Measurements from ENCODE around the gene MAP1LC3C. TPM values are rescaled to one million over a fixed set of nuclear protein-coding genes. Genes with fewer than 3 reads are reported as not detected.
"Not testable (repeated sequence)": the region's sequence is repeated elsewhere in the genome, so short reads cannot be mapped to it uniquely, and the experiment has no call there.

MAP1LC3C gene
- total and polyA plus RNA-seq, 2 experiments from 2014 or later, result 0.27 to 0.45 TPM

DNA sequence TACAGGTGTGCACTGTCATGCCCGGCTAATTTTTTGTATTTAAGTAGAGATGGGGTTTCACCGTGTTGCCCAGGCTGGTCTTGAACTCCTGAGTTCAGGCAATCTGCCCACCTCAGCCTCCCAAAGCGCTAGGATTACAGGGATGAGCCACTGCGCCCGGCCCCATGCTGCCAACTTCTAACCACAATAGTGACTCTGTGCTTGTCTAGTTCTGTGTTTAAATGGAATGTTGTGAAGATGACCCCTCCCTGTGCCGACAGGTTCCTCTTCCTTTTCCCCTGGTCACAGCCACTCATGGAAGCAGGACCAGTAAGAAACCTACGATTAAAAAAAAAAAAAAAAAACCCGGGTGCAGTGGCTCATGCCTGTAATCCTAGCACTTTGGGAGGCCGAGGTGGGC is 4.7 kb downstream of the MAP1LC3C start:
- DNase-seq (ENCODE audit: low spot score), result no peak
- H3K4me3 ChIP-seq, result no peak overlapping the region
- H3K27me3 ChIP-seq, result no peaks in the 10 kb centered on the region
- TF ChIP-seq, protein P1, sequence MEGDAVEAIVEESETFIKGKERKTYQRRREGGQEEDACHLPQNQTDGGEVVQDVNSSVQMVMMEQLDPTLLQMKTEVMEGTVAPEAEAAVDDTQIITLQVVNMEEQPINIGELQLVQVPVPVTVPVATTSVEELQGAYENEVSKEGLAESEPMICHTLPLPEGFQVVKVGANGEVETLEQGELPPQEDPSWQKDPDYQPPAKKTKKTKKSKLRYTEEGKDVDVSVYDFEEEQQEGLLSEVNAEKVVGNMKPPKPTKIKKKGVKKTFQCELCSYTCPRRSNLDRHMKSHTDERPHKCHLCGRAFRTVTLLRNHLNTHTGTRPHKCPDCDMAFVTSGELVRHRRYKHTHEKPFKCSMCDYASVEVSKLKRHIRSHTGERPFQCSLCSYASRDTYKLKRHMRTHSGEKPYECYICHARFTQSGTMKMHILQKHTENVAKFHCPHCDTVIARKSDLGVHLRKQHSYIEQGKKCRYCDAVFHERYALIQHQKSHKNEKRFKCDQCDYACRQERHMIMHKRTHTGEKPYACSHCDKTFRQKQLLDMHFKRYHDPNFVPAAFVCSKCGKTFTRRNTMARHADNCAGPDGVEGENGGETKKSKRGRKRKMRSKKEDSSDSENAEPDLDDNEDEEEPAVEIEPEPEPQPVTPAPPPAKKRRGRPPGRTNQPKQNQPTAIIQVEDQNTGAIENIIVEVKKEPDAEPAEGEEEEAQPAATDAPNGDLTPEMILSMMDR (IDR thresholded peaks at IDR 0.05; ENCODE audit: poor library complexity), result no peak
- TF ChIP-seq EZH2phosphoT487 (IDR thresholded peaks at IDR 0.05; ENCODE audit: low read depth, severe bottlenecking, unreplicated experiment), result no peak
- no peak for TF ChIP-seq EZH2 (IDR thresholded peaks at IDR 0.05; ENCODE audit: borderline replicate concordance)
- H3K79me2 ChIP-seq, result no peaks in the 10 kb centered on the region
- no peaks in the 10 kb centered on the region for H3K36me3 ChIP-seq (replicated peaks; ENCODE audit: insufficient read depth, low read depth)
- H3K9me3 ChIP-seq (ENCODE audit: low read depth), result no peaks in the 10 kb centered on the region
- H3K4me2 ChIP-seq, result no peak overlapping the region
- no peaks in the 10 kb centered on the region for H4K20me1 ChIP-seq (ENCODE audit: insufficient read depth, poor library complexity, severe bottlenecking)
- H3K4me1 ChIP-seq (ENCODE audit: insufficient read depth), result peaks cover 5% of the 10 kb centered on the region
- no peak overlapping the region for H2AFZ ChIP-seq
- H3K9me2 ChIP-seq (replicated peaks; ENCODE audit: insufficient read depth), result no peaks in the 10 kb centered on the region
- H3K27ac ChIP-seq, result no peak overlapping the region
- 94% methylated on average over 9 of the region's 9 CpGs for WGBS (ENCODE audit: low lambda C conversion rate, missing lambda C conversion rate)

DNA sequence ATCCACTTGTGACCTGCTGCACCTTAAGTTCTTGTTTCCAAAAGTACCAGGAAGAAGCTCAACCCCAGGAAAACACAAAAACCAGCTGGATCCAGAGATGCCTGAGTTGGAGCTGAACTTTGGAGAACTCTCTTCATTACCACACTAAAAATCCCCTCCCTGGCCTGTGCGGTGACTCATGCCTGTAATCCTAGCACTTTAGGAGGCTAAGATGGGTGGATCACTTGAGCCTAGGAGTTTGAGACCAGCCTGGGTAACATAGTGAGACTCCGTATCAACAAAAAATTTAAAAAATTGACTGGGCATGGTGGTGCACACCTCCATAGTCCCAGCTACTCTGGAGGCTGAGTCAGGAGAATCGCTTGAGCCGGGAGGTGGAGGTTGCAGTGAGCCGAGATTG is 6.2 kb downstream of the MAP1LC3C start:
- 77% methylated on average over 5 of the region's 5 CpGs for WGBS (ENCODE audit: low lambda C conversion rate, missing lambda C conversion rate)
- H3K36me3 ChIP-seq (replicated peaks; ENCODE audit: insufficient read depth, low read depth), result no peaks in the 10 kb centered on the region

DNA sequence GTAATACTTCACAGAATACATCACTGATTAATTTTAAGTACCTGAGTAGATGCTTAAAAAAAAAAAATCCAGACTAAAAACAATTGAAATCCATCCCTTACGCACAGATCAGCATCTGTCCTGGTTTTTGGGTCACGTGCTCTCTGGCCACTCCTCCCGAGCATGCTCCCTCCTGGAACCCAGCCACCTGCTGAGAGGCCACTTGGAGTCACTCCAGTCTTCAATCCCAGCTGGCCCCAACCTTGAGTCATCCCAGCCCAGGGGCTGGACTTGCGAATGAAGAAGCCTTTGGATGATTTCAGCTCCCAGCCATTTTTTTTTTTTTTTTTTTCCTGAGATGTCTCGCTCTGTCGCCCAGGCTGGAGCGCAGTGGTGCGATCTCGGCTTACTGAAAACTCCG is 8.9 kb downstream of the MAP1LC3C start:
- no peak overlapping the region for H3K4me3 ChIP-seq
- 92% methylated on average over 10 of the region's 10 CpGs for WGBS (ENCODE audit: low lambda C conversion rate, missing lambda C conversion rate)
- DNase-seq (ENCODE audit: low spot score), result peak; percentile 65
- H3K4me2 ChIP-seq, result no peak overlapping the region
- no peaks in the 10 kb centered on the region for H3K27me3 ChIP-seq
- TF ChIP-seq EZH2 (IDR thresholded peaks at IDR 0.05; ENCODE audit: borderline replicate concordance) (no peak), EZH2phosphoT487 (IDR thresholded peaks at IDR 0.05; ENCODE audit: low read depth, severe bottlenecking, unreplicated experiment) (no peak)
- TF ChIP-seq, protein P1 (IDR thresholded peaks at IDR 0.05; ENCODE audit: poor library complexity), result no peak
- no peaks in the 10 kb centered on the region for H4K20me1 ChIP-seq (ENCODE audit: insufficient read depth, poor library complexity, severe bottlenecking)
- H3K79me2 ChIP-seq, result no peaks in the 10 kb centered on the region
- no peaks in the 10 kb centered on the region for H3K4me1 ChIP-seq (ENCODE audit: insufficient read depth)
- H3K36me3 ChIP-seq (replicated peaks; ENCODE audit: insufficient read depth, low read depth), result no peaks in the 10 kb centered on the region
- H3K9me3 ChIP-seq (ENCODE audit: low read depth), result no peaks in the 10 kb centered on the region
- H3K27ac ChIP-seq, result no peak overlapping the region
- no peaks in the 10 kb centered on the region for H3K9me2 ChIP-seq (replicated peaks; ENCODE audit: insufficient read depth)
- no peak overlapping the region for H2AFZ ChIP-seq

More for the DNA sequence above, 6.2 kb downstream of the MAP1LC3C start:
- H3K27ac ChIP-seq, result no peak overlapping the region
- DNase-seq (ENCODE audit: low spot score), result no peak
- no peak overlapping the region for H3K4me3 ChIP-seq
- TF ChIP-seq, protein P1 (IDR thresholded peaks at IDR 0.05; ENCODE audit: poor library complexity), result no peak
- TF ChIP-seq EZH2 (IDR thresholded peaks at IDR 0.05; ENCODE audit: borderline replicate concordance) (no peak), EZH2phosphoT487 (IDR thresholded peaks at IDR 0.05; ENCODE audit: low read depth, severe bottlenecking, unreplicated experiment) (no peak)
- H2AFZ ChIP-seq, result no peak overlapping the region
- H3K27me3 ChIP-seq, result no peaks in the 10 kb centered on the region
- no peaks in the 10 kb centered on the region for H4K20me1 ChIP-seq (ENCODE audit: insufficient read depth, poor library complexity, severe bottlenecking)
- no peaks in the 10 kb centered on the region for H3K4me1 ChIP-seq (ENCODE audit: insufficient read depth)
- H3K79me2 ChIP-seq, result no peaks in the 10 kb centered on the region
- no peak overlapping the region for H3K4me2 ChIP-seq
- no peaks in the 10 kb centered on the region for H3K9me2 ChIP-seq (replicated peaks; ENCODE audit: insufficient read depth)
- H3K9me3 ChIP-seq (ENCODE audit: low read depth), result no peaks in the 10 kb centered on the region

DNA sequence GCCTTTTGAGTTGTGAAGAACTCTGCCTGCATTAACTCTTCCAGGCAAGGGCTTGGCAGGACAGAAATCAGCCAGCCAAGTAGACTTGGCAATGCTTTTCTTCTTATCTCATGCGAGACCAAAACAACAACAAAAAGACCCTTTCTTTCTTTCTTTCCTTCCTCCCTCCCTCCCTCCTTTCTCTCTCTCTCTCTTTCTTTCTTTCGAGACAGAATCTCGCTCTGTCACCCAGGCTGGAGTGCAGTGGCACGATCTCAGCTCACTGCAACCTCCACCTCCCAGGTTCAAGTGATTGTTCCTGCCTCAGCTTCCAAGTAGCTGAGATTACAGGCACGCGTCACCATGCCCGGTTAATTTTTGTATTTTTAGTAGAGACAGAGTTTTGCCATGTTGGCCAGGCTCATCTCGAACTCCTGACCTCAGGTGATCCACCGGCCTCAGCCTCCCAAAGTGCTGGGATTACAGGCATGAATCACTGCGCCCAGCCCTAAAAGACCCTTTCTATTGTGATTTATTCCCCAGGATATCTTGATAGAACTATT is 10.4 kb downstream of the MAP1LC3C start:
- 74% methylated on average over 10 of the region's 10 CpGs for WGBS (ENCODE audit: low lambda C conversion rate, missing lambda C conversion rate)
- not testable (repeated sequence) for H3K36me3 ChIP-seq (replicated peaks; ENCODE audit: insufficient read depth, low read depth); H3K4me1 ChIP-seq (ENCODE audit: insufficient read depth); H3K4me2 ChIP-seq; H3K79me2 ChIP-seq; H3K4me3 ChIP-seq; H4K20me1 ChIP-seq (ENCODE audit: insufficient read depth, poor library complexity, severe bottlenecking); DNase-seq (ENCODE audit: low spot score); H3K9me3 ChIP-seq (ENCODE audit: low read depth); H3K27me3 ChIP-seq; H3K9me2 ChIP-seq (replicated peaks; ENCODE audit: insufficient read depth); H2AFZ ChIP-seq; H3K27ac ChIP-seq

Measured in hepatocyte (in vitro differentiated cells).